IPS-18c (cell line): ENCODE data around the gene SRMS.
A peak's percentile ranks its signal among the peaks of the same experiment; 100 is the strongest.
"Not testable (repeated sequence)": the region's sequence is repeated elsewhere in the genome, so short reads cannot be mapped to it uniquely, and the experiment has no call there.

Experiments
- H3K4me3 ChIP-seq: 2 replicates; pipeline ENCODE4 v1.7.0; 2013; ENCODE audit warnings: low read depth, mild to moderate bottlenecking, low read length, moderate library complexity; ENCODE audit not compliant: insufficient read depth
- H3K9me3 ChIP-seq: one replicate; pipeline ENCODE4 v1.6.1; 2013; ENCODE audit warnings: mild to moderate bottlenecking, low read length, moderate library complexity; ENCODE audit not compliant: control insufficient read depth, insufficient read depth

SRMS gene

GRCh38 chr20:63522981-63523611 lies 24.5 kb downstream of the SRMS start:
- no peak overlapping the region; the same call in 1 of the 2 replicates for H3K4me3 ChIP-seq
- no peaks in the 10 kb centered on the region for H3K9me3 ChIP-seq

GRCh38 chr20:63522091-63522868 lies 25.3 kb downstream of the SRMS start:
- H3K9me3 ChIP-seq: no peaks in the 10 kb centered on the region
- peak overlapping the region; percentile 38 for H3K4me3 ChIP-seq

- Histone ChIP-seq H3K9me3 (no peaks in the 10 kb centered on the region), H3K4me3 (peak overlapping the region; percentile 87)
Observed at GRCh38 chr20:63521602-63522001, 25.9 kb downstream of the SRMS start.

GRCh38 chr20:63520934-63521601 lies 26.5 kb downstream of the SRMS start:
- Histone ChIP-seq H3K9me3 (no peaks in the 10 kb centered on the region), H3K4me3 (peak overlapping the region; percentile 87)

GRCh38 chr20:63520504-63520933 lies 27.0 kb downstream of the SRMS start, which contains the start of gene PPDPF:
Gene PPDPF (plus strand): TSS chr20:63520765. CDS start chr20:63521309, 544 bp downstream.
- H3K9me3 ChIP-seq: no peaks in the 10 kb centered on the region

GRCh38 chr20:63519668-63520503 lies 27.7 kb downstream of the SRMS start:
- H3K9me3 ChIP-seq: no peaks in the 10 kb centered on the region
- H3K4me3 ChIP-seq: peak overlapping the region; percentile 87

More at GRCh38 chr20:63520504-63520933, 27.0 kb downstream of the SRMS start, which contains the start of gene PPDPF:
- H3K4me3 ChIP-seq: peak within 1 kb of the TSS; percentile 87

- peak overlapping the region; percentile 87 for H3K4me3 ChIP-seq
Observed at GRCh38 chr20:63518946-63519667, 28.4 kb downstream of the SRMS start.

GRCh38 chr20:63518351-63518861 lies 29.1 kb downstream of the SRMS start:
- no peak overlapping the region; the same call in 1 of the 2 replicates for H3K4me3 ChIP-seq

More at GRCh38 chr20:63518946-63519667, 28.4 kb downstream of the SRMS start:
- no peaks in the 10 kb centered on the region for H3K9me3 ChIP-seq

GRCh38 chr20:63517376-63518309 lies 29.9 kb downstream of the SRMS start:
- H3K9me3 ChIP-seq: no peaks in the 10 kb centered on the region
- no peak overlapping the region for H3K4me3 ChIP-seq

More at GRCh38 chr20:63518351-63518861, 29.1 kb downstream of the SRMS start:
- H3K9me3 ChIP-seq: no peaks in the 10 kb centered on the region

- H3K9me3 ChIP-seq, H3K4me3 ChIP-seq: not testable (repeated sequence)
Observed at GRCh38 chr20:63514520-63514919, 33.0 kb downstream of the SRMS start.

GRCh38 chr20:63513207-63513606 lies 34.3 kb downstream of the SRMS start:
- Histone ChIP-seq H3K9me3 (no peaks in the 10 kb centered on the region), H3K4me3 (no peak overlapping the region)

- H3K4me3 ChIP-seq: no peak overlapping the region
- no peaks in the 10 kb centered on the region for H3K9me3 ChIP-seq
Observed at GRCh38 chr20:63509088-63509564, 38.4 kb downstream of the SRMS start.

- Histone ChIP-seq H3K9me3 (no peaks in the 10 kb centered on the region), H3K4me3 (no peak overlapping the region)
Observed at GRCh38 chr20:63508072-63508768, 39.3 kb downstream of the SRMS start.

GRCh38 chr20:63507083-63507743 lies 40.3 kb downstream of the SRMS start:
- H3K4me3 ChIP-seq: no peak overlapping the region
- no peaks in the 10 kb centered on the region for H3K9me3 ChIP-seq
